GM21825 (cell line): ENCODE results near the gene ACADL.

Experiments
- ATAC-seq: cut with Tn5 transposase; IDR thresholded peaks from one replicate; pipeline ENCODE4 v1.9.1; 2021; ENCODE audit warnings: mild to moderate bottlenecking, moderate library complexity; ENCODE audit not compliant: unreplicated experiment

The ACADL gene

GRCh38 chr2:210224941-210225672 is at the start of gene ACADL:
TSS of gene ACADL (minus strand) at chr2:210225447. CDS start at chr2:210225263, 184 bp downstream.
- no peak for ATAC-seq

- no peak for ATAC-seq
Observed at GRCh38 chr2:210271300-210271699, 46.1 kb upstream of the ACADL start.

GRCh38 chr2:210269148-210269547 is 43.9 kb upstream of the ACADL start:
- ATAC-seq, result no peak

GRCh38 chr2:210268281-210268680 is 43.0 kb upstream of the ACADL start:
- no peak for ATAC-seq

- no peak for ATAC-seq
Observed at GRCh38 chr2:210267698-210268097, 42.5 kb upstream of the ACADL start.

GRCh38 chr2:210264282-210264681 is 39.0 kb upstream of the ACADL start:
- no peak for ATAC-seq

- ATAC-seq, result no peak
Observed at GRCh38 chr2:210263841-210264240, 38.6 kb upstream of the ACADL start.

- ATAC-seq, result no peak
Observed at GRCh38 chr2:210262036-210262435, 36.8 kb upstream of the ACADL start.

GRCh38 chr2:210259687-210260086 is 34.4 kb upstream of the ACADL start:
- no peak for ATAC-seq

- no peak for ATAC-seq
Observed at GRCh38 chr2:210252699-210253606, 27.7 kb upstream of the ACADL start.

GRCh38 chr2:210250622-210251021 is 25.4 kb upstream of the ACADL start:
- no peak for ATAC-seq

- ATAC-seq, result no peak
Observed at GRCh38 chr2:210233487-210233886, 8.2 kb upstream of the ACADL start.

- no peak for ATAC-seq
Observed at GRCh38 chr2:210230984-210231383, 5.7 kb upstream of the ACADL start.

GRCh38 chr2:210230518-210230917 is 5.3 kb upstream of the ACADL start:
- no peak for ATAC-seq

GRCh38 chr2:210228586-210228985 is 3.3 kb upstream of the ACADL start:
- ATAC-seq, result no peak

GRCh38 chr2:210227290-210228088 is 2.2 kb upstream of the ACADL start:
- ATAC-seq, result no peak

- ATAC-seq, result no peak
Observed at GRCh38 chr2:210226223-210226622, 976 bp upstream of the ACADL start.

- no peak for ATAC-seq
Observed at GRCh38 chr2:210224591-210224940, 681 bp downstream of the ACADL start.

GRCh38 chr2:210215120-210215519 is 10.1 kb downstream of the ACADL start:
- ATAC-seq, result no peak

GRCh38 chr2:210210185-210210584 is 15.1 kb downstream of the ACADL start:
- no peak for ATAC-seq

GRCh38 chr2:210207929-210208328 is 17.3 kb downstream of the ACADL start:
- no peak for ATAC-seq
